H9 (cell line): Measurements from ENCODE around the gene AKAP1. TPM values are rescaled to one million over a fixed set of nuclear protein-coding genes. Genes with fewer than 3 reads are reported as not detected.

ENCODE experiments used
- DNase-seq: peaks from one replicate; pipeline ENCODE4 v3.0.0-alpha.2; 2017
- H2AFZ ChIP-seq: one replicate; pipeline ENCODE4 v1.6.1; 2013; ENCODE audit warnings: mild to moderate bottlenecking, low read length, control low read depth, moderate library complexity
- H2AK5ac ChIP-seq: 2 replicates; pipeline ENCODE4 v1.6.1; 2013; ENCODE audit warnings: low read length, control low read depth, mixed read lengths; ENCODE audit not compliant: insufficient read length
- H2BK120ac ChIP-seq: one replicate; pipeline ENCODE4 v1.6.1; 2013; ENCODE audit warnings: low read depth, mild to moderate bottlenecking, low read length, control low read depth, inconsistent platforms; ENCODE audit not compliant: poor library complexity, severe bottlenecking
- H2BK12ac ChIP-seq: 2 replicates; pipeline ENCODE4 v1.6.1; 2013; ENCODE audit warnings: low read length, control low read depth, mixed read lengths, low read depth; ENCODE audit not compliant: insufficient read length
- H2BK15ac ChIP-seq: 2 replicates; pipeline ENCODE4 v1.6.1; 2013; ENCODE audit warnings: low read depth, low read length, control low read depth
- H2BK20ac ChIP-seq: one replicate; pipeline ENCODE4 v1.6.1; 2013; ENCODE audit warnings: low read depth, mild to moderate bottlenecking, low read length, control low read depth, inconsistent platforms; ENCODE audit not compliant: poor library complexity, severe bottlenecking
- H2BK5ac ChIP-seq: 2 replicates; pipeline ENCODE4 v1.6.1; 2013; ENCODE audit warnings: low read length, control low read depth, mixed read lengths; ENCODE audit not compliant: insufficient read length
- H3K14ac ChIP-seq: 2 replicates; pipeline ENCODE4 v1.6.1; 2013; ENCODE audit warnings: low read length, control low read depth; ENCODE audit not compliant: insufficient read depth
- H3K18ac ChIP-seq: 2 replicates; pipeline ENCODE4 v1.6.1; 2013; ENCODE audit warnings: low read depth, mild to moderate bottlenecking, mixed read lengths, low read length, control low read depth; ENCODE audit not compliant: insufficient read length
- H3K23ac ChIP-seq: 2 replicates; pipeline ENCODE4 v1.6.1; 2013; ENCODE audit warnings: low read length, control low read depth, mixed read lengths, low read depth; ENCODE audit not compliant: insufficient read length
- H3K23me2 ChIP-seq: 2 replicates; pipeline ENCODE4 v1.6.1; 2013; ENCODE audit warnings: low read depth, mild to moderate bottlenecking, mixed read lengths, low read length, control low read depth; ENCODE audit not compliant: insufficient read length, poor library complexity, severe bottlenecking
- H3K27ac ChIP-seq: 2 replicates; pipeline ENCODE4 v1.5.1; 2013; ENCODE audit warnings: low read length, control low read depth, mixed read lengths, low read depth; ENCODE audit not compliant: insufficient read length
- H3K27me3 ChIP-seq: 2 replicates; pipeline ENCODE4 v1.6.1; 2013; ENCODE audit warnings: low read length, control low read depth, inconsistent platforms; ENCODE audit not compliant: insufficient read depth
- H3K4ac ChIP-seq: 2 replicates; pipeline ENCODE4 v1.6.1; 2013; ENCODE audit warnings: low read depth, mild to moderate bottlenecking, control low read depth, inconsistent platforms, low read length, moderate library complexity
- H3K4me1 ChIP-seq: 2 replicates; pipeline ENCODE4 v1.6.1; 2013; ENCODE audit warnings: low read length, control low read depth, inconsistent platforms; ENCODE audit not compliant: insufficient read depth
- H3K4me2 ChIP-seq: 2 replicates; pipeline ENCODE4 v1.6.1; 2013; ENCODE audit warnings: low read length, control low read depth, mixed read lengths; ENCODE audit not compliant: insufficient read length, insufficient read depth
- H3K56ac ChIP-seq: 2 replicates; pipeline ENCODE4 v1.6.1; 2013; ENCODE audit warnings: low read depth, mild to moderate bottlenecking, mixed read lengths, low read length, control low read depth; ENCODE audit not compliant: insufficient read length
- H3K79me1 ChIP-seq: 2 replicates; pipeline ENCODE4 v1.6.1; 2013; ENCODE audit warnings: low read depth, mild to moderate bottlenecking, moderate library complexity, low read length, control low read depth, inconsistent platforms; ENCODE audit not compliant: insufficient read depth, poor library complexity, severe bottlenecking
- H3K79me2 ChIP-seq: 2 replicates; pipeline ENCODE4 v1.6.1; 2013; ENCODE audit warnings: low read length, control low read depth, inconsistent platforms; ENCODE audit not compliant: insufficient read depth
- H3K9ac ChIP-seq: 2 replicates; pipeline ENCODE4 v1.6.1; 2013; ENCODE audit warnings: low read length, control low read depth, mixed read lengths; ENCODE audit not compliant: insufficient read length; ENCODE audit errors: extremely low read depth
- H3K9me3 ChIP-seq: one replicate; pipeline ENCODE4 v1.6.1; 2013; ENCODE audit warnings: low read depth, low read length, inconsistent platforms; ENCODE audit not compliant: control insufficient read depth
- H3T11ph ChIP-seq: one replicate; pipeline ENCODE4 v1.6.1; 2013; ENCODE audit warnings: mild to moderate bottlenecking, low read length, control low read depth, inconsistent platforms
- H4K20me1 ChIP-seq: one replicate; pipeline ENCODE4 v1.6.1; 2013; ENCODE audit not compliant: control insufficient read depth, insufficient read length, insufficient read depth
- H4K5ac ChIP-seq: 2 replicates; pipeline ENCODE4 v1.6.1; 2013; ENCODE audit warnings: low read depth, mild to moderate bottlenecking, mixed read lengths, low read length, control low read depth; ENCODE audit not compliant: insufficient read length
- H4K8ac ChIP-seq: replicated peaks from 2 replicates; pipeline ENCODE4 v1.6.1; 2013; ENCODE audit warnings: low read length, control low read depth, mixed read lengths, low read depth; ENCODE audit not compliant: insufficient read length
- H4K91ac ChIP-seq: 2 replicates; pipeline ENCODE4 v1.6.1; 2013; ENCODE audit warnings: low read depth, mild to moderate bottlenecking, moderate library complexity, mixed read lengths, low read length, control low read depth; ENCODE audit not compliant: insufficient read length
- H3K27ac Mint-ChIP-seq, 3 experiments: 2 replicates in 2 of 3; 3 replicates in 1 of 3; pipeline ENCODE4 v1.8.0; 2020 to 2021; ENCODE audit warnings: mixed read lengths in 3 of 3, mild to moderate bottlenecking in 1 of 3, moderate library complexity in 1 of 3
- H3K27me3 Mint-ChIP-seq: 2 replicates; pipeline ENCODE4 v1.8.0; 2021; ENCODE audit warnings: low read depth, mild to moderate bottlenecking, moderate library complexity, mixed read lengths
- H3K36me3 Mint-ChIP-seq, 3 experiments: 2 replicates in 2 of 3; 3 replicates in 1 of 3; pipeline ENCODE4 v1.8.0; 2020 to 2021; ENCODE audit warnings: low read depth in 3 of 3, mixed read lengths in 3 of 3; ENCODE audit not compliant: insufficient read depth in 1 of 3
- H3K4me1 Mint-ChIP-seq, 2 experiments: 2 replicates each; pipeline ENCODE4 v1.8.0; 2020; ENCODE audit warnings: mixed read lengths in 2 of 2
- H3K4me3 Mint-ChIP-seq, 2 experiments: 2 replicates in 1 of 2; 3 replicates in 1 of 2; pipeline ENCODE4 v1.8.0; 2020 to 2021; ENCODE audit warnings: mild to moderate bottlenecking in 2 of 2, mixed read lengths in 2 of 2, moderate library complexity in 1 of 2
- H3K9me3 Mint-ChIP-seq, 2 experiments: 2 replicates in 1 of 2; 3 replicates in 1 of 2; pipeline ENCODE4 v1.8.0; 2020; ENCODE audit warnings: mild to moderate bottlenecking in 2 of 2, mixed read lengths in 2 of 2, moderate library complexity in 1 of 2
- CTCF ChIP-seq: fragments of 200-600 bp; sonication (generic); conservative IDR thresholded peaks from 3 replicates; pipeline ENCODE4 v1.8.0; 2021; ENCODE audit warnings: antibody characterized with exemption, mild to moderate bottlenecking
- WGBS: extraction: QIAGEN DNeasy Blood & Tissue Kit; methylation state at CpG from one replicate; pipeline ENCODE4 v1.1.7; 2013; ENCODE audit warnings: missing lambda C conversion rate, low lambda C conversion rate, mixed read lengths; ENCODE audit not compliant: insufficient read length; ENCODE audit errors: extremely low coverage; 5-methylcytosine and 5-hydroxymethylcytosine counted together
- total RNA-seq: library from RNA; stranded (reverse); gene quantifications from 2 replicates; pipeline ENCODE4 v1.2.1, GENCODE V29; 2021

The AKAP1 gene
- total RNA-seq, 1 experiment from 2014 or later: 61.2 TPM

DNA sequence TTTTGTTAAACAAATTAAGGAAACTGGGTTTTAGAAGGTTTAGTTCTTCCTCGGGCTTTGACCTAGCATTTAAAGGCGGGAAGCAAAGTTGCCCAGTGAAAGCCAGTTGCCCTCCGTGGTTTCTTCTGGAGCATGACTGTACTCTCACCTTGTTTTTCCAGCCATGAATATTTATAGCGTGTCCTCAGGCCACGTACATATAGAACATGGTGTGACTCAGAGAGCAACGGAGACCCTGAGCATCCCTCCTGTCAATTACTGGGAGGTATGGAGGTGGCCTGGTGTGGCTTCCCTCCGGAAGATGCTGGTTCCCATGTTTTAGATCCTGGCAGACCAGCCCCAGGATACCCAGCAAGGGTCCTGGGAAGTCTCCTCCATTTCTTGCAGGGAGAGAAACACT lies 48.4 kb downstream of the AKAP1 start:
- Histone ChIP-seq H2AFZ (no peak overlapping the region), H3K4me1 (peaks cover 3% of the 10 kb centered on the region; the same call in 1 of the 2 replicates), H3T11ph (no peak overlapping the region), H4K91ac (no peak overlapping the region), H4K20me1 (no peaks in the 10 kb centered on the region), H2BK12ac (no peak overlapping the region), H2BK5ac (no peak overlapping the region), H3K27me3 (no peaks in the 10 kb centered on the region), H3K23ac (no peak overlapping the region), H4K8ac (no peak overlapping the region), H3K9ac (no peak overlapping the region), H3K9me3 (no peaks in the 10 kb centered on the region), H3K79me1 (no peaks in the 10 kb centered on the region), H2BK120ac (no peak overlapping the region), H2AK5ac (no peak overlapping the region), H3K23me2 (peaks cover 2% of the 10 kb centered on the region), H2BK20ac (no peak overlapping the region), H4K5ac (no peak overlapping the region), H3K56ac (no peak overlapping the region), H3K79me2 (no peaks in the 10 kb centered on the region), H3K18ac (no peak overlapping the region), H3K27ac (no peak overlapping the region), H3K4ac (no peak overlapping the region), H3K4me2 (peak overlapping the region; percentile 20), H2BK15ac (no peak overlapping the region; the same call in 1 of the 2 replicates), H3K14ac (no peak overlapping the region)
- H3K4me3 Mint-ChIP-seq: no peak overlapping the region; a peak in 1 of 5 replicates
- DNase-seq: no peak
- peak overlapping the region in 1 of 3 experiments; percentile 14; a peak in 1 of 7 replicates for H3K27ac Mint-ChIP-seq
- peaks cover 0 to 3% of the 10 kb centered on the region in 2 experiments; a peak in 1 of 5 replicates for H3K9me3 Mint-ChIP-seq
- H3K36me3 Mint-ChIP-seq: peaks cover 0 to 6% (median 0%) of the 10 kb centered on the region in 3 experiments; a peak in 2 of 7 replicates
- no peak for TF ChIP-seq CTCF
- WGBS: no CpG with 5 or more reads among the region's 7 CpGs
- no peaks in the 10 kb centered on the region for H3K27me3 Mint-ChIP-seq
- H3K4me1 Mint-ChIP-seq: peaks cover 32 to 38% of the 10 kb centered on the region in 2 experiments
